GM20431 (cell line): ENCODE results near the gene RAI1.

ENCODE experiments used
- in situ Hi-C: fragments of 300-500 bp; cut with MseI, MboI; formaldehyde crosslinking; loops from one replicate; pipeline ENCODE4 v1.15.0; 2020; ENCODE audit warnings: low sequenced_read_pairs; ENCODE audit not compliant: unreplicated experiment

RAI1 gene

DNA sequence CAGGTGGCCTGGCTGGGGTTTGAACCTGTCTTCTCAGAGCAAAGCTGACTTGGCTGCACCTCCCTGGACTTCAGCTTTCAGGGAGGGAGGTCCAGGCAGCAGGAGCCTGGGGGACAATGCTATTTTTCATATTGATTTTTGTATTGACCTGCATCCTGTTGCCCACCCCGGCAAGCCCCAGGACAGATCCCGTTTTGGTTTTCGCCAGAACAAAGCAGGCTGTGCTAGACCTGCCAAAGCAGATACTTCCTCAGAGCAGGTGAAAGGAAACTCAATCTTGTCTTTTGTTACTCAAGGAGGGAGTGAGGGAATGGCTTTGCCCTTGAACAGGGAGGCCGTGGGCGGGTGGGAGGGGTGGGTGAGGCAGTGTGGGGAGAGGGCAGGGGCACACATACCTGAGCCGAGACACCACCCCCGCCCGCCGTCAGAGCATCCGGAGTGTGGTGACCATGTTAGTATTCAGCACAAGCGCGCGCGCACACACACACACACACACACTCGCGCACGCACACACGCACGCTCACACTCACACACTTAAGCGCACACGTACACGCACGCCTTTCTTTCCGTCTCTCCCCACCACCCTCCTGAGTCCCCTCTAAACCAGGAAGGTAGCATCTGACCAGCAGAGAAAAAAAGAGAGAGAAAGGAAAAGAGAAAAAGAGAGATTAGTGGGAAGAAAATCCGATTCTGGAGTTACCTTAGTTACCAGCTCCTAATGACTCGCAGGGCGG is 59.5 kb downstream of the RAI1 start:
- in situ Hi-C loops: no loop called here

DNA sequence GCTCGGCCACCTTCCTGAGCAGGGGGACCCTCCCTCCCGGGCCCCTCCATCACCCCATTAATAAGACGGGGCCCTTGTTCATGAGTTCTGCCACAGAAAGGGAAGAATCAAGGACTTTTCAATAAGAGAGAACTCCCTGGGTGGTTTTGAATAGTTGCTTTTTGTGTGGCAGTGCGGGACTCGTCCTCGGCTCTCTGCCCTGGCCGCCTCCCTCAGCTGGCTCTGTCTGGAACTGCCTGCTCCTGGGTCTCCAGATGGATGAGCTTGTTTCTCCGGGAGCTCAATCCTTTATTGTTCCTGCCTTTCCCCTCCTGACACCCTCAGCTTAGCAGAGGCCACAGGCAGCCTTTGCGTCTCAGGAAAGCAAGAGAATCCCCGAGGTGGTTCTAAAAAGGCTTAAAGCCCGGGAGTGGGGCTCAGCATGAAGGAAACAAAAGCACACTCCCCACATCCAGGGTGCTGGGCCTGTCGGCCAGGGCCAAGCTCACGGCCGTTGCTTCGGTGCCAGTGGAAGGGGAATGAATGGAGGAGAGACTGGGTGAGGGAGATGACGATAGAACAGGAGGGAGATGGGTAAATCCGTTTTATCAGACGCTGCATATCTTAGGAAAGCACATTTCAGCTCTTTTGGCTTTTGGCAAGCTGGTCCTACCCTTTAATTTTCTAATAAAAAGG is 60.2 kb downstream of the RAI1 start:
- in situ Hi-C loops: no loop called here

DNA sequence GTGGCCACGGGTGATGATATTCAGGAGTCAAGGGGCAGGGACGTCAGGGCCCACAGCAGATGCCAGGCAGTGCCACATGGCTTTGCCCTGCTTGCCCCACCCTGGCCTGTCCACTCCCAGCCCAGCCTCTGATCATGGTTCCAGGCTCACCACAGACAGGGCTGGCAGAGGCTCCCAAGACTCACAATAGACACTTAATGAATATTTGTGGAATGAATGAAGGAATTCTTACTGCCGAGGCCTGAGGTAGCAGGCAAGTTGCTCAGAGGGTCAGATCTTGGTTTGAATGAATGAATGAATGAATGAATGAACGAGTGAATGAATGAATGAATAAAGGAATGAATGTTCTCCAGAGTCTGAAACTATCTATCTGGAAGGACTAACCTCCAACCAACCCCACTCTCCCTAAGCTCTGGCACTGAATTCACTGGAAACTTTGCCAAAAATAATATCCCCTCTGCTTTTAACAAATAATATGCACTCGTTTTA is 60.9 kb downstream of the RAI1 start:
- in situ Hi-C loops: no loop called here

DNA sequence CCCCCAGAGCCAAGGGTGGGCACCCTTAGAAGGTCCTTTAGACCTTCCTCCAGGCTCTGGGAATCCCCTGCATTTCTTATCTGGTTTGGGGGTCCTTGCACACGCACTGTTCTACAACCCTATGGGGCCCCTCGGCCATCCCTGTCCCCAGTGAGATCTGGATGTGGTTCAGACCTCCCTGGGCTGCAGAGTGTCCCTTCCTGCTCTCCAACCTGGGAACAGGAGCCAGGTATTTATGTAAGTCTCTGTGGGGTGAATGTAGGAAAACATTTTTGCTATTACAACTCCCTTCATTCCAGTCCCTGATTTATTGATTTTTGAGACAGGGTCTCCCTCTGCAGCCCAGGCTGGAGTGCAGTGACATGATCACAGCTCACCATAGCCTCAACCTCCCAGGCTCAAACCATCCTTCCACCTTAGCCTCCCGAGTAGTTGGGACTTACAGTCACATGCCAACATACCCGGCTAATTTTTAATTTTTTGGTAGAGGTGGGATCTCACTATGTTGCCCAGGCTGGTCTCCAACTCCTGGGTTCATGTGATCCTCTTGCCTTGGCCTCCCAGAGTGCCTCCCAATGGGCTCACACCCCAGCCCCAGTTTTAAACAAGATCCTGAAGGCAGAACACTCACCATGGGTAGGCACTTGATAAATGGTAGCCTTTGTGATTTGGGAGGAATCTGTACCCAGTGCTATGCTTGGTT is 61.6 kb downstream of the RAI1 start:
- in situ Hi-C loops: no loop called here

DNA sequence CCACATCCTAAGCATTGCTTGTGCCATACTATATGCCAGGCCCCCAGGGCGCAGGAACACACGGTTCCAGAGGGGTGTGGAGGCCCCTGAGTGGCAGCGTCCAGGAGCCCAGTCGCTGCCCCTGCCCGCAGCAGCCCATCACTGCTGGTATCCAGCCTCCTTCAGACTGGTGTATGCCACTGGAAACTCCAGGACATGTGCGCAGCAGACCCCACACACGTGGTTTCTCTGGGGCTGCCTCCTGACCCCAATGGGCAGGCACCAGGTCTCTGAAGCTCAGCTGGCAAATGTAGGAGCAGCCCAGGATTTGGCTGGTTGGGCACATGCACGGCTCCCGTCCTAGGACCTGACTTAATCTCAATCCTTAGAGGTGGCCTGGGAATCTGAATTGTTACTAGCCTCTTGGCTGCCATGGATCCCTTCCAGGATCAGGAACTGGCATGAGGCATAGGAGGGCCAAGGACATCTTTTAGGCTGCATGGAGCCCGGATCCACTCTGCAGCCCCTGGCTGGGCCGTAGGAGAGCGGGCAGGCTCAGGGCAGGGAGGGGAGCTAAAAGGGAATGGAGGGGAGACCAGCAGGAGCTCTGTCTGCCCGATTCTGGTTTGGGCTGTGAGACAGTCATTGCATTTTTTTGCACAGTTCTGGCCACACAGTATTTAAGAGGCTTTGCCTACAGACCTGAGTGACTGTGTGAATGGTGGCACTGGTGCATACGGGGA is 62.3 kb downstream of the RAI1 start:
- in situ Hi-C loops: no loop called here

DNA sequence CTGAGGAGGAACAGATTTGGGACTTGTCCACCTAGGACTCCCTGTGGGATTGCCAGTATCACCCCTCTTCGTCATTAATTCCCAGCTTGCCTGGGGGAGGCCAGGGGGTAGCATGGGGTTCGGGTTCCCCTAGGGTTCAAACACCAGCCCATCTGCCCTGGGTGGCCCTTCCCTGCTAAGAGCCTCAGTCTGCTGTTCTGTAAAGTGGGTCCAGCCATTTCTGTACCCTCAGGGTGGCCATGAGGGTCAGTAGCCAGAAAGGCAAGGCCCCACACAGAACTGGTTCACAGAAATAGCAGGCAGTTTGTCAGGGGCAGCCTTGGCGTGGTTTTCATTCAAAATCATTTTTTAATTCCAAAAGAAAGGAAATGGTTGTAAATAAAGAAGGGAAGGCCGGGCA is 62.9 kb downstream of the RAI1 start:
- in situ Hi-C loops: no loop called here

DNA sequence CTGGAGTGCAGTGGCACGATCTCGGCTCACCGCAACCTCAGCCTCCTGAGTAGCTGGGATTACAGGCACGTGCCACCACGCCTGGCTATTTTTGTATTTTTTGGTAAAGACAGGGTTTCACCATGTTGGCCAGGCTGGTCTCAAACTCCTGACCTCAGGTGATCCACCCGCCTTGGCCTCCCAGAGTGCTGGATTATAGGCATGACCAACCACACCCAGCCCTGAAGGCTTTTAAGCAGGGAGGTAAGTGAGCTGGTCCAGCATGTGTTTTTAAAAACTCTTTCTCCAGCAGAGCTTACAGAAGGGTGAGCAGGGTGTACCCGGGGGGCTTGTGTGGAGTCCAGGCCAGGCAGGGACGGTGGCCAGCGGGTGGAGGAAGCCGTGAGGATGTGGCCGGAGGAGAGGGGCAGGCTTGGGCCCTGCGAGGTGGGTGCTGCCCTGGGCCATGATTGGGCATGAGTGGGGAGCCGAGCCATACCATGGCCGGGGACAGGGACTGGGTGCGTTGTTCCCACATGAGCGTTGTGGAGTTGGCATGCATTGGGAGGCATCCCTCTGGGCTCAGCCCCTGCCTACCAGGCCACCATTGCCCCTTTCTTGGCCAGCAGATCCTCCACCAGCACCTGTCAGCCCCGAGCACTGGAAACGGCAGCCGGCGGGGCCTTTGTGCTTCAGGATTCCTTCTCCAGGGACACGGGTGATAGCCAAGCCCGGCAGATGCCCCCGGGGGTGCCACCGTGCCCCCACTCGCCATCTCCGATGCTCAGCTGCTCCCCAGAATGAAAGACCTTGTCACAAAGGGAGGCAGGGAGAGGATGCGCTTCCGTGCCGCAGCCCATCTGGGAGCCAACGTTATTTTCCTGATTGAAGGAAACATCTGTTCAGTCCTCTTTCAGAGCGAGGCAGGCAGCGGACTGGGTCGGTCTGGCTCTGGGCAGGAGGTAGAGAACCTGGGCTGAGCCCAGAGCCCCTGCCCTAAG is 64.5 kb downstream of the RAI1 start:
- in situ Hi-C loops: no loop called here

DNA sequence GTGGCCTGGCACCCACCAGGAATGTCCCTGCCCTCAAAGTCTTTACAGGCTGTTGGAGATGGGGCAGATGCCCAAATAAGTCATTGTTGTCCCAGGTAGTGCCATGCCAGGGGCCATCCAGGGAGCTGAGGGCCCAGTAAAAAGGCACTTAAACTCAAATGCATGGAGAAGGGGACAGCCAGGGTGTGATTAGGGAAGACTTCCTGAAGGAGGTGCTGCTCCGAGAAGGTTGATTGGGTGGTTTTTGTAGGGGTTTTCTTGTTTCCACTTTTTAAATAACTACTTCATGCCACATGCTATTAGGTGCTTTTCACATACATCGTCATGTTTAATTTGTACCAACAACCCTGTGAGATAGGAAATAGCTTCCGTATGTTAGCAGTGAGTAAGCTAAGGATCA is 66.9 kb downstream of the RAI1 start:
- in situ Hi-C loops: no loop called here

DNA sequence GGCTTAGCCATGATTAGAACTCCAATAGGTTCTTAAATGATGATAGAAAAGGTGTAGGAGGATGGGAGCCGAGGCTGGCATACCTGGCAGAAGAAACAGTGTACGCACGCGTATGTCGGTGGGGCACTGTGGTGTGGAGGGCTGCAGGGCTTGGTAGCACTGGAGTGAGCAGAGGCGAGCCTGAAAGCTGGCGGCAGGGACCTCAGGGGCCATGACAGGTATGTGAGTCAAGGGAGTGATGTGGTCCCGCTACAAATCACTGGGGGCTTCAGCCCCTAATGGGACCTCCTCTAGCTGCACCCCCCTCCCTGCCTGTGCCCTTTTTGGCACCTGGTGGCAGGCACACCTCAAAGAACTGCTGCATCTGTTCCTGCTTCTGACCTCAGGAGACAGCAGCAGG is 67.3 kb downstream of the RAI1 start:
- in situ Hi-C loops: no loop called here

DNA sequence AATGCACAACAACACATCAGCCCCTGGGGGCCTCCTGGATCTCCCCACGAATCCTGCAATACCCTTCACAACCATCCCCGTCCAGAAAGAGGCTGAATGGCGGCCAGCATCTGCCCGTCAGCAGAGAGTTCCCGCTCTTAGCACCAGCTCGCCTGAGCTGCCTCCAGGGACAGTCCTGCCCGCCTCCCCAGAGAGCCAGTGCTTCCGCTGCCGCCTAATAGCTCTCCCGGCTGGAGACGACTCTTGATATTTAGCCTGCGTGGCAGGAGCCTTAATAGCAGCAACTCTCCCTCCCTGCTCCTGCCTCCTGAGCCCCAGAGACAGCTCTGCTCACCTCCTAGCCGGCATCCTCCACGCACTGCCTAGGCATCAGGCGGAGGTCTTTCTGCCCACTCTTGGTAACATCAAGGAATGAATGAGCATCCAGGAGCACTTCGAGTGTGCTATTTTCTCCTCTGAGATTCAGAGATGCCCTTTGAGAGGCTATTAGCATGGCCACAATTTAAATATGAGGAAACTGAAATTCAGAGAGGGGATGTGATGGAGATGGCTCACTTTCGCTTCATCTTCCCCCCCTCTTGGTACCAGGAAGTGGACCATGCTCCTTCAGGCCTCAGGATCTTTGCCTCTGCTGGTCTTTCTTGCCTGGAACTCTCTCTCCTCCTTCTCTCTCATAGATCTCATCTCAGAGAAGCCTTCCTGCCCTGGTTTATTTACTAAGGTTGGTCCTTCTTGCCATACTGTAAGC is 67.9 kb downstream of the RAI1 start:
- in situ Hi-C loops: no loop called here

DNA sequence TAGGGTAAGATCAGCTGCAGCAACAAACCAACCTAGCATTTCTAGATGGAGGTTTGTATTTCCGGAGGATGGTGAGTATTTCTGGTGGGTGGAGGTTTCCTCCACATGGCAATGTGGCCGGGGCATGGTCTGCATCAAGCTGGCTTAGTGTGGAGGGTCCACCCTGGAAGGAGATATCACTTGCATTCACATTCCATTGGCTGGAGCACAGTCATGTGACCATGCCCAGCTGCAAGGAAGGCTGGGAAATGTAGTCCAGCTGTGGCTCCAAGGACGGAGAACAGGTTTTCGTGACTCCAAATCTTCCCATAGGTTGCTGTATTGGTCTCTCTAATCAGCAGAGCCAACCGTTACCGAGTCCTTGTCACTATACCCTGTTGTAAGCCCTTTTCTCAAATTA is 68.7 kb downstream of the RAI1 start:
- in situ Hi-C loops: no loop called here

DNA sequence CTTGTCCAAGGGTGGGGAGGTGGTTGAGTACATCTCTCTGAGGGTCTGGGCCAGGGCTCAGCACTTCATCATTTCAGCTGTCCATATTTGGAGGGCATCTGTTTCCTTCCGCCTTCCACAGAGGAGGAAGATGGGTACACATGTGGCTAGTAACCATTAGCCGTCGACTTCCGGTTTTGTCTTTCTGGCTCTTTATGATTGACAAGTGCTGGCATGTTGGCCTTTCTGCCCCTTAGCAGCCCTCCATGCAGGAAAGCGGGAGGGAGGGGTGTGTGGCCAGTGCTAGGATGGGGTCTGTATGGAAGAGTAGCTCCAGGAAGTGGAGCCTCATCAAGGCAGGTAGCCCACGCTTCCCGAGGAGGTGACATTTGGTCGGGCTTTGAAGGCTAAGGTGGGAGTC is 69.6 kb downstream of the RAI1 start:
- in situ Hi-C loops: no loop called here

DNA sequence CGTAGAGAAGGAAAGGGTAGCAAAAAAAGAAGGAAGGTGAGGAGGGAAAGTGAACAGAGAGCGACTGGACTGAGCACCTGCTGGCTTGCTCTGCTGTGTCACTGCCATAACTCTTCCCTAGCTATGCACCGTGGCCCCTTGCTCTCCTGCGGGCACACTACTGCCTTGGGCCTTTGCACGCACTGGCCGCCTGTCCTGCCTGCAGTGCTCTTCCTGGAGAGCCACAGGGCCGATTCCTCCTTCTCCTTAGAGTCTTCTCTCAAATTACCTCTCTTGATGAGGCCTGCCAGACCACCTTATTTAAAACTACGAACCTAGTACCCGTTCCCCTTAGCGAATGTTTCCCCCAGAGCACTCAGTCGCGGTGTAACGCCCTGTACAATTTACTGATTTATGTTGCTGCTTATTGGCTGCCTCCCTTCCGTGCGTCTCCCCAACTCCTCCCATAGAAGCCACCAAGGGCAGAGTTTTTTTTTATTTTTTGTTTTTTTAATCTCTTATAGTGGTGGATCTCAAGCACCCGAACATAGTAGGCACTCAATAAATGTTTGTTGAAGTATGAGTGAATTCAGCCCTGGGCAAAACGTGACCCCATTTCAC is 70.3 kb downstream of the RAI1 start:
- in situ Hi-C loops: no loop called here

DNA sequence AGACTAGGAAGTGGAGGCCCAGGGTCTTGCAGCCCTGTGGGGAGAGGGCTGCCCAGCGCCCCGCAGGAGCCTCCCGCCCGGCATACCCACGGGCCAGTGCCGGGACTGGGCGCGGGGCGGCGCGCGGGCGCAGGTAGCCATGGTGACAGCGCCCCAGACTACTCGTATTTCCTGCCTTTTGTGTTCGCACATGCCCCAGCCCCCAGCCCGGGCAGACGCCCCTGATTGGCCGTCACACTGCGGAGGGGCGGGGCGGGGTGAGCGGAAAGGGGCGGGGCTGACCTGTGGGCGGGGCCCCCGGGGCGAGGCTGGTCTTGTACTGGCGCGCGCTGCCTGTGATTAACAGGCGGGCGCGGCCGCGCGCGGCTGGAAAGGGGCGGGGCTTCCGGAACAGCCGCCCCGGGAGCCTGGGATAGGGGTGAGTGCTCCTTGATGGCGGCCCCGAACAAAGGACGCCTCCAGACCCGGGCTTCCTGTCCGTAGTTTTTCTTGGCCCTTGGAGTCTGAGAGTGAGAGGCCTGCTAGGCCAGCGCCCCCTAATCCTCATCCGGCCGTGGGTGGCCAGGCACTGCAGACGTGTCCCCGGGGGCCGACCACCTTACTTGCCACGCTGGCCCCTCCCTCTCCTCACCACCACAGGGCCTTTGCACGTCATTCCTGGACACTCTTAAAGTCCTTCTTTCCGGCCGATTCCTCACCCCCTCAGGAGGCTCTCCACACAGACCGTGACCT is 71.0 kb downstream of the RAI1 start:
- in situ Hi-C loops: no loop called here

DNA sequence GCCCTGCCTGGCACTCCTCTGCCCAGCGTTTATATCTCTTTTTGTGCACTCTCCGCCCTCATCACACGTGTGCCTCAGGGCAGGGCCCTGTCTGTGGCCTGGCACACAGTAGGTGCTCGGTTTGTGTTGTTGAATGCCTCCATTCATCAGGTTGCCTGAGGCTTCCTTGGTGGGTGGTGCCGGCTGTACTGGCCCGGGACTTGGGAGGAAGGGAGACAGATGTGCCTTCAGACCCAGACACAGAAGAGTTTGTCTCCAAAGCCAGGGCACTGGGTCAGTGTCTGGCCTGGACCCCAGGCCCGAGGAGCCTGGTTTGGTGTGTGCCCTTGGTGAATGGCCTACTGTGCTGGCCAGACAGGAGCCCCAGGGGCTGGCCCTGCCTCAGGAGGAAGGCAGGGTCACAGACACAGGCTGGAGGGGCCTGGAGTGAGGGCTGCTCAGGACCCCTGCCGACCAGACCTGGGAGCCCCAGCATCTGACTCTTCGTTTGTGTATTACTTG is 71.6 kb downstream of the RAI1 start:
- in situ Hi-C loops: no loop called here

DNA sequence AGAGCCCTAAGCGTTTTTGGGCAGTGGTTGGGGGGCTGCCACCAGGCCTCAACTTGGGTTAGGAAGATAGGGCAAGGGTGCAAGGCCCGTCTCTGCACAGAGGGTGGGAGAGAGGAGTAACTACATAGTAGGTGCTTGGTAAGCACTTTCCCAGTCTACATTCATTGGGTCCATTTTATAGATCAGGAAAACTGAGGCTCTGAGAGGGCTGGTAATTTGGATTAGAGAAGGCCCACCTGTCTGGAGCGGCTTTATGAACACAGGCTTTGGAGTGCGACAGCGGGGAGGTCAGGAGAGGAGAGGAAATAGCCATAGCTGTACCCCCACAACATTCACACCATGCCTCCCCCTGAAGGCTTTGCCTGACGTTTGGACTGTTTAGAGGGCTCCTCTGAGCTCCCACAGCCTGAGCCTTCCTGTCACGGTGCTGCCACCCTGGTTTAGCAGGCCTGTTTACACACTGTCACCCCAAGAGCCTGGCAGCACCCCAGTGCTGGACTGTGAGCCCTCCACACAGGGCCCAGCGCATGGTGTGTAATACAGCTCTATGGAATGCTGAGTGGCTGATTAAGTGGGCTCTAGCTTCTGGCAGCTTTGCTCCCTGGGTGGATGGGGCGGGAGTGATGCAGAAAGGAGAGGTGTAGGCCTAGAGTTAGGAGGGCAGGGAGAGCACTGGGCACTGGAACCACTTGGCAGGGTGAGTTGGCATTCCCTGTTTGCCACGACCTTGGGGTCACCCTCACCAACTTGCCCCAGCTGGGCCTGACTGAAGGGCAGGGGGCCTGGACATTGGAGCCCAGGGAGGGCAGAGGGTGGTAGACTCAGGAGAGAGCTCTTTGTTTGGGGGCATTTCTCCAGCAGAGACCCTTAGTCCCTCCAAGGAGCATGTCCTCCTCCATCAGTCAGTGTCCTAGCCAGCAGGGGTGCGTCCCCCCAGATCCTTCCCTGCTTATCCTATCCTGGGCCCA is 73.7 kb downstream of the RAI1 start:
- in situ Hi-C loops: no loop called here
